SU-DHL-6 (cell line): ENCODE measurements around the gene CMTM6.

Experiments used
- CTCF ChIP-seq: fragments of 200-600 bp; sonication (generic); IDR thresholded peaks from one replicate; pipeline ENCODE4 v1.5.1; 2017; ENCODE audit warnings: antibody characterized with exemption, mild to moderate bottlenecking, low read length, moderate library complexity; ENCODE audit not compliant: insufficient read depth, poor library complexity, severe bottlenecking
- EZH2phosphoT487 ChIP-seq: fragments of 200-600 bp; sonication (generic), shearing (Covaris generic); conservative IDR thresholded peaks from 2 replicates; pipeline ENCODE4 v1.6.1; 2018; ENCODE audit warnings: mild to moderate bottlenecking, antibody characterized with exemption, low read length, moderate library complexity, mixed read lengths

GRCh38 chr3:32488474-32489008, 14.1 kb downstream of the CMTM6 start:
- TF ChIP-seq CTCF (no peak), EZH2phosphoT487 (no peak)
